ENCODE measurements around the gene CFAP210. TPM values are rescaled to one million over a fixed set of nuclear protein-coding genes. Genes with fewer than 3 reads are reported as not detected.

CFAP210 gene
- total RNA-seq, 3 donors from 2014 or later: 0.66 to 3.4 TPM; not detected in 1

DNA sequence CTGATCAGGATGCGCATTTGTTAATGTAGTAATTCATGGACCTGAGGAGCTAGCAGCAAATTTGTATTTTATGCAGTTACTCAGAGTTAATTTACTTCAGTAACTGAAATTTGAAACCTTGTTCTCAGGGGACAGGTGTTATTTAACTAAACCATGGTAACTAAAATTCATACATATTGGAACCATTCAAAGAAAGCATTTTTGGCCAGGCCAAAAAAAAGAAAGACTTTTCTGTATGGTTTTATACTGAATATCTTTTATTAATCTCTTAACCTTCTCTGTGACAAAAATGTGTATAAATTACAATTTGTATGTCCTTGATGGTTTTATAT lies 35.0 kb upstream of the CFAP210 start:
- intact Hi-C loops (cut with DNase I; ENCODE audit: low total_unique reads): no loop called here
- Histone ChIP-seq H3K36me3 (no peaks in the 10 kb centered on the region), H3K4me1 (no peaks in the 10 kb centered on the region), H3K27ac (no peak overlapping the region), H3K9me3 (no peaks in the 10 kb centered on the region), H3K27me3 (no peaks in the 10 kb centered on the region), H3K4me3 (no peak overlapping the region)
- no peak for DNase-seq (ENCODE audit: low spot score in 2 of 2)
- TF ChIP-seq POLR2A (IDR thresholded peaks at IDR 0.05): no peak
- no peak for TF ChIP-seq POLR2AphosphoS5 (IDR thresholded peaks at IDR 0.05)
- TF ChIP-seq, protein P1, sequence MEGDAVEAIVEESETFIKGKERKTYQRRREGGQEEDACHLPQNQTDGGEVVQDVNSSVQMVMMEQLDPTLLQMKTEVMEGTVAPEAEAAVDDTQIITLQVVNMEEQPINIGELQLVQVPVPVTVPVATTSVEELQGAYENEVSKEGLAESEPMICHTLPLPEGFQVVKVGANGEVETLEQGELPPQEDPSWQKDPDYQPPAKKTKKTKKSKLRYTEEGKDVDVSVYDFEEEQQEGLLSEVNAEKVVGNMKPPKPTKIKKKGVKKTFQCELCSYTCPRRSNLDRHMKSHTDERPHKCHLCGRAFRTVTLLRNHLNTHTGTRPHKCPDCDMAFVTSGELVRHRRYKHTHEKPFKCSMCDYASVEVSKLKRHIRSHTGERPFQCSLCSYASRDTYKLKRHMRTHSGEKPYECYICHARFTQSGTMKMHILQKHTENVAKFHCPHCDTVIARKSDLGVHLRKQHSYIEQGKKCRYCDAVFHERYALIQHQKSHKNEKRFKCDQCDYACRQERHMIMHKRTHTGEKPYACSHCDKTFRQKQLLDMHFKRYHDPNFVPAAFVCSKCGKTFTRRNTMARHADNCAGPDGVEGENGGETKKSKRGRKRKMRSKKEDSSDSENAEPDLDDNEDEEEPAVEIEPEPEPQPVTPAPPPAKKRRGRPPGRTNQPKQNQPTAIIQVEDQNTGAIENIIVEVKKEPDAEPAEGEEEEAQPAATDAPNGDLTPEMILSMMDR (IDR thresholded peaks at IDR 0.05): no peak

DNA sequence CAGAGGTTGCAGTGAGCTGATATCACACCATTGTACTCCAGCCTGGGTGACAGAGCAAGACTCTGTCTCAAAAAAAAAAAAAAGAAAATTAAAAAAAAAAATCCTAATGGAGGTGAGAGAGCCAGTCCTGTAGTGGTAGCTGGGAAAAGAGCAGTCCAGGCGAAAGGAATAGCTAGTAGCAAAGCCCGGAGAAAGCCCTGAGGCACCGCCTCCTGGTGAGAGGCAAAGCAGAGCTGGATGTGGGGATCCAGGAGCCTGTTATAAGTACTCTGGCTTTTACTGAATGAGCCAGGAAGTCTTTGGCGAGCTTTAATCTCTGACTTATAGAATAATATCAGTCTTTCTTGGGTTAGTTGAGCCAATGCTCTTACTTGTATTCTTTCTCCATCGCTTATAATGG lies 32.9 kb upstream of the CFAP210 start:
- no peaks in the 10 kb centered on the region for H3K9me3 ChIP-seq

DNA sequence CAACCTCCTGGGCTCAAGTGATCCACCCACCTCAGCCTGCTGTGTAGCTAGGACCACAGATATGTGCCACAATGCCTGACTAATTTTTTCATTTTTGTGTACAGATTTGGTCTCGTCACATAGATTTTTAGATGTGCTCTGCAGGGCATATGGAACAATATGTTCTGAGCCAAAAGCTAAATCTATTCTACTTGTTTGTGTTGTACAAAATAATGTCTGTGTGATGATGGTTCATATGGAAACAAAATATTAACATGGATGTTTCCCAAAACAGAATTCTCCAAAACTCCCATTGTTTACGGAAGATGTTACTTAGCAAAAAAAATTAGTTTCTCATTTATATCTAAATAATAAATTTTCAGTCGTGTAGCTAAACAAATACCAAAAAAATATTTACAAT lies 26.8 kb upstream of the CFAP210 start:
- no peak for DNase-seq (ENCODE audit: low spot score in 2 of 2)
- Histone ChIP-seq H3K4me1 (no peaks in the 10 kb centered on the region), H3K36me3 (no peaks in the 10 kb centered on the region), H3K4me3 (no peak overlapping the region), H3K27ac (no peak overlapping the region), H3K9me3 (no peaks in the 10 kb centered on the region), H3K27me3 (no peaks in the 10 kb centered on the region)
- intact Hi-C loops (cut with DNase I; ENCODE audit: low total_unique reads): no loop called here
- TF ChIP-seq POLR2AphosphoS5 (IDR thresholded peaks at IDR 0.05) (no peak), POLR2A (IDR thresholded peaks at IDR 0.05) (no peak)
- TF ChIP-seq, protein P1 (IDR thresholded peaks at IDR 0.05): no peak

More for the DNA sequence above, 32.9 kb upstream of the CFAP210 start:
- Histone ChIP-seq H3K4me1 (no peaks in the 10 kb centered on the region), H3K4me3 (no peak overlapping the region), H3K27me3 (no peaks in the 10 kb centered on the region), H3K36me3 (no peaks in the 10 kb centered on the region), H3K27ac (no peak overlapping the region)
- intact Hi-C loops (cut with DNase I; ENCODE audit: low total_unique reads): no loop called here
- TF ChIP-seq, protein P1 (IDR thresholded peaks at IDR 0.05): no peak
- no peak for DNase-seq (ENCODE audit: low spot score in 2 of 2)

DNA sequence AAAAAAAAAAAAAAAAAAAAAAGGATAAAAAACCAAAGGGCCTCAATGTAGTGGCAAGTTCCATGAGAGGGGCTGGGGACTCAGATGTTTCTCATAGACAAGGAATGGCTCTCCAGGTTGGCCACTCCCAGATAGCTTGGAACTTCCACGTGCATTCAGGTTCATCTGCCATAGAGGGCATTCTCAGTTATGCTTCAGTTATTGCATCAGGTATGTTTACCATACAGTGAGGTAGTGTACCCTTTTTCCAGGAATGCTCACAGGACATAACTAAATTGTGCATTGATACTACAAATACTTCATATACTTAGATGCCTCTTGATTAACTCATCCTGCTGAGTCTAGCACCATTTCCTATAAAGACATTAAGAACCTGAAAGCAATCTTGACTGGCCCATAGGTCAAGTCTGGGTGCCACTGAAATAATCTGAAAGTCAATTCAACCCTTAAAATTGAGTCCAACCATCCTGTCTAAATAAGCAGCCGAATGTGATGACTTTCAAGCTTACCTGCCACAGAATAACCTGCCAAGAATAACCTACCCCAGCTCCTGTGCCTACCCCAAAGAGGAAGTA lies 24.8 kb upstream of the CFAP210 start:
- Histone ChIP-seq H3K4me3 (no peak overlapping the region), H3K27ac (no peak overlapping the region), H3K27me3 (no peaks in the 10 kb centered on the region), H3K36me3 (no peaks in the 10 kb centered on the region), H3K9me3 (no peaks in the 10 kb centered on the region), H3K4me1 (no peaks in the 10 kb centered on the region)
- DNase-seq (ENCODE audit: low spot score in 2 of 2): no peak
- TF ChIP-seq POLR2AphosphoS5 (IDR thresholded peaks at IDR 0.05) (no peak), POLR2A (IDR thresholded peaks at IDR 0.05) (no peak)
- TF ChIP-seq, protein P1 (IDR thresholded peaks at IDR 0.05): no peak
- intact Hi-C loops (cut with DNase I; ENCODE audit: low total_unique reads): no loop called here

DNA sequence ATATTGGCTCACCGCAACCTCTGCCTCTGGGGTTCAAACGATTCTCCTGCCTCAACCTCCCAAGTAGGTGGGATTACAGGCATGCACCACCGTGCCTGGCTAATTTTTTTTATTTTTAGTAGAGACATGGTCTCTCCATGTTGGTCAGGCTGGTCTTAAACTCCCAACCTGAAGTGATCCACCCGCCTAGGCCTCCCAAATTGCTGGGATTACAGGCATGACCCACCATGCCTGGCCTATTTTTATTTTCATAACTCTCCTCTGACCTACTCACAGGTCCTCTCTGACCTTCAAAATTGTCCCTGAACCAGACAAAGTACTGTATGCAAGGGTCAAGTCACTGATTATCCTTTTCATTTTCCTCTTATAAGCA lies 23.5 kb upstream of the CFAP210 start:
- no peaks in the 10 kb centered on the region for H3K9me3 ChIP-seq
- no peak for TF ChIP-seq POLR2AphosphoS5 (IDR thresholded peaks at IDR 0.05)
- TF ChIP-seq POLR2A (IDR thresholded peaks at IDR 0.05): no peak
- TF ChIP-seq, protein P1 (IDR thresholded peaks at IDR 0.05): no peak
- no peaks in the 10 kb centered on the region for H3K36me3 ChIP-seq
- H3K27ac ChIP-seq: no peak overlapping the region
- no peaks in the 10 kb centered on the region for H3K4me1 ChIP-seq
- H3K4me3 ChIP-seq: no peak overlapping the region
- no peaks in the 10 kb centered on the region for H3K27me3 ChIP-seq
- intact Hi-C loops (cut with DNase I; ENCODE audit: low total_unique reads): no loop called here
- no peak for DNase-seq (ENCODE audit: low spot score in 2 of 2)

Measured in breast epithelium (tissue), 4 donors.